HEK293T (cell line): ENCODE measurements around the gene YWHAQ.

Source experiments
- FOXA1 ChIP-seq: fragments of 450-650 bp; IDR thresholded peaks from 2 replicates; pipeline ENCODE4 v1.6.1; 2016; ENCODE audit warnings: mild to moderate bottlenecking
- FOXK2 ChIP-seq: fragments of 450-650 bp; IDR thresholded peaks from 2 replicates; pipeline ENCODE4 v1.6.1; 2016; ENCODE audit warnings: mild to moderate bottlenecking
- HDGF ChIP-seq: fragments of 450-650 bp; IDR thresholded peaks from 2 replicates; pipeline ENCODE4 v1.6.1; 2017; ENCODE audit warnings: antibody characterized with exemption, borderline replicate concordance
- NFRKB ChIP-seq: fragments of 450-650 bp; IDR thresholded peaks from 2 replicates; pipeline ENCODE4 v1.6.1; 2016; ENCODE audit warnings: mild to moderate bottlenecking, moderate library complexity
- PKNOX1 ChIP-seq: fragments of 450-650 bp; IDR thresholded peaks from 2 replicates; pipeline ENCODE4 v1.6.1; 2016
- SP1 ChIP-seq: fragments of 450-650 bp; IDR thresholded peaks from 2 replicates; pipeline ENCODE4 v1.6.1; 2017
- SUZ12 ChIP-seq: fragments of 450-650 bp; IDR thresholded peaks from 2 replicates; pipeline ENCODE4 v1.6.1; 2016; ENCODE audit warnings: mild to moderate bottlenecking

GRCh38 chr2:9614562-9614961 is 16.2 kb downstream of the YWHAQ start:
- TF ChIP-seq FOXK2 (no peak), SP1 (no peak), HDGF (no peak), PKNOX1 (no peak), NFRKB (no peak), SUZ12 (no peak), FOXA1 (no peak)
